NCI-H748 (cell line): ENCODE data around the gene DACT2.
"Not testable (repeated sequence)": the region's sequence is repeated elsewhere in the genome, so short reads cannot be mapped to it uniquely, and the experiment has no call there.

Experiments used
- DNase-seq: peaks from one replicate; lab custom pipeline; 2025; ENCODE audit not compliant: unreplicated experiment; lab: John Stamatoyannopoulos, UW

DACT2 gene

DNA sequence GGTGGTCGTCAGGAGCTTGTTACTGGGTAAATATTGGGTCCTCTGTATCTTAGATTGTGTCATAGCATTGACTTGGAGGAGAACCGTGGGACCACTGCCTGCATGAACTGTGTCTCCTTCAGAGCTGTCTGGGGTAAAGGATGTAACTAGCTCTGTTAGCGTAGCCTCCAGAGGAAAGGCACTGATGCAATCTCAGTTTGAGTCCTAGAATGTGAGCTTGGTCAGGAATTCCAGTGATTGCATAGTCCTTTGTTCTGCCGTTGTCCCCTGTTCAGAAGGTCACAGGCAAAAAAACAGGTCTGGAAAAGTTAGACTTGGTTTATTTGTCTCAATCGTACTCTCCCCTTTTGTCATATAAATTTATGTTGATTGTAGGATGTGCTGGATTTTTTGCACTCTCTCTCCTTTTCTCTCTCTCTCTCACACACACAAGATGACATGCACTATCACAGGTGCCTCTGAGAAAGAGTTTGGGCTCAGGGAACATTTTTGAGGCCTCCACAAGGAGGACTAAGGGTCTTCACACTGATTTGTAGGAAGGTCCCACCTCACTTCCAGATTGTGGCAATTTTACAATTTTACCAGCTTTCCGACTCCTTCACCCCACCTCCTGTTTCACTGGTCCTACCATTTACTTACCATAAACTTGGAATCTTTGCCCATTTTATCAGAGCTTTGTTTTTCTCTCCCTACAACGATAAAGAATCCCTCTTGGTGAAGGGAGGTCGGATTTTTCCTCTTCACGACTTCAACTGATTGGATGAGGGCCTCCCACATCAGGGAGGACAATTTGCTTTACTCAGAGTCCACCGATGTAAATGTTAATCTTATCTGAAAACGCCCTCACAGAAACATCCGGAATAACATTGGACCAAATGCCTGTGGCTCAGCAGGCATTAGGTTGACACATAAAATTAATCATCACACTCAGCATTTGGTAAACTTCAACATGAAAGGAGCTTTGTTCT is 7.0 kb upstream of the DACT2 start:
- no peak for DNase-seq

DNA sequence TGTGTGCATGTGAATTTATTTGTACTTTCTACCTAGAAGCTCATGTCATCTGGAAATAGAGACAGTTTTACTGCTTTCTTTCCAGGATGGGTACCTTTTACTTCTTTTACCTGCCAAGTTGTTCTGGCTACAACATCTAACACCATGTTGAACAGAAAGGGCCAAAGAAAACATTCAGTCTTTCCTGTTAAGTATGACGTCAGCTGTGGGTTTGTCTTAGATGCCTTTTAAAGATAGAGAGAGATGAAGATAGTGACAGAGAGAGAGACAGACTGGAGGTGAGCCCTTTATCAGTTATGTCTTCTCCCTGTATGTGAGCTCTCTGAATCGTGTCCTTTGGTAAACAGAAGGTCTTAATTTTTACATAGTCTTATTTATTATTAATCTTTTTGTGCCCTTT is 3.4 kb upstream of the DACT2 start:
- DNase-seq, result no peak

DNA sequence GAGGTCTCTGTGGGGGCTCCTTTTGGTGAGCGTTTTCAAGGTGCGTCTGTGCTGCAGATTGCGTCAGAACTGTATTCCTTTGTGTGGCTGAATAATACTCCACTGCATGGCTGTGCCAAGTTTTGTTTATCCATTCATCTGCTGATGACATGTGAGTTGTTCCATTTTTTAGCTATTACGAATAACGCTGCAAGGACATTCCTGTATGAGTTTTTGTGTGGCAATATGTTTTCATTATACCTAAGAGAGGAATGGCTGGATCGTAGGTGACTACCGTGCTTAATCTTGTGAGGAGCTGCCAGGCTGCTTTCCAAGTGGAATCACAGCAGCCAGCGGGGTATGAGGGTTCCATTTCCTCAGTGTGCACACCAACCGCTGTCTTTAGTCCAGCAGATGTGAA is 1.1 kb upstream of the DACT2 start:
- no peak for DNase-seq

DNA sequence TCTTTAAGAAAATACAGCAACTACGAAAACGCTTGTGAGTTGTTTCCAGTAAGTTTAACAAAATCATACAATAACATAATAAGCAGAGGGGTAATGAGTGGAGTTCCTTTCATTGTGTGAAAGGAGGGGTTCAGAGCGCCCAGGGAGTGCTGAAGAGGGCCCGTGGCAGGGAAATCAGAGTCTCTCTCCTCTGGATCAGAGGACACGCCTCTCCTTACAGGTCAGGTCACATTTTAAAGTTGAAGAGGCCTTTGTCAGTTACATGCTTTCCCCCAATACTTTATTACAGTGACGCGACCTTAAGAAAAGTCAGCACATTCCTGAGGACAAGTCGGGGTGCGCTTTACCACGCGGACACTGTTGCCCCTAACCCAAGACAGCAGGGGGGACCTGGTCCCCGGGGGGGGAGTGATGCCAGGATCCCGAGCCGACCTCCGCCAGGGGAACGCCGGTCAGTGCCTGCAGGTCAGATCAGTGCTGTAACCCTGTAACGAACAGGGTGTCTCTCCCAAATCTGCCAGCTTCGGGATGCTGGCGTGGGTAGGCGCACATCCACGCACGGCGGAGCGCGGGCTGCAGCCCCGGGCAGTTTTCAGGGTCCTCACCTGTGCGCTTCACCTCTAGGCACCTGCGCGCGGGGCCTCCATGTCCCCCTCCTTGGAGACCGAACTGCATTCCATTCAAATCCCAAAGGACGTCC is 848 bp downstream of the DACT2 start:
- no peak for DNase-seq

DNA sequence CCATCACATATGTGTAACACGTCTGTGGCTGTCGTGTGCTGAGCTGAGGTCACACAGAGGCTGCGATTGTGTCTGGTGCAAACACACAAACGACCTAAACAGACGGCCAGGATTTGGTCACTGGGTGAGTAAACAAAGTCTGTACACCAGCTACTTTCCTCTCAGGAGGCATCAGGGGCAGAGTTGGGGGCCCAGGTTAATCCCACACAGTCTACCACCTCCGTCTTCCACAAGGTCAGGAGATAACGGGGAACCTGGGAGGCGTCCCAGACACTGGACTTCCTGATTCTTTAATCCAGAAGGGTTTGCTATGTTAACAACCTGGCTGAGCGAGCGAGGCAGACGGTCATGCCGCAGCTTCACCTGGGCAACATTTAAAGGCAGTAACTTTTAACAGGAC is 1.5 kb downstream of the DACT2 start:
- DNase-seq, result no peak

DNA sequence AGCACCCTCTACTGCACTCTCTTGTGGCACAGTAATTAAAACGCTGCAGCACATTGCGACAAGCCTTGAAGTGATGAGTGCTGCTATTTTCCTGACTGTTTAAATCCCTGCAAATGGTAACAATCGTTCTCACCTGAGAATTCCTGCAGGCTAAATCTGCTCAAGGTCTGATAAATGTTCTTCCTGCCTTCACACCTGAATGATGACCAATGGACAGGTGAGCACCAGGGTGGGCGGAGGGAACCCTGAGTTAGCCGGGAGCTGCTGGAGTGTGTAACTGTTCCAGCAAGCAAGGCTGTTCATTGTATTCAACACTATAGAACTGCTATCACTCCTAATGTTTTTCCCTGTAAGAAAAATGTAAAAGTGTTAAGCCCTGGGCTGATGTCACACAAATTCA is 4.0 kb downstream of the DACT2 start:
- DNase-seq, result no peak

DNA sequence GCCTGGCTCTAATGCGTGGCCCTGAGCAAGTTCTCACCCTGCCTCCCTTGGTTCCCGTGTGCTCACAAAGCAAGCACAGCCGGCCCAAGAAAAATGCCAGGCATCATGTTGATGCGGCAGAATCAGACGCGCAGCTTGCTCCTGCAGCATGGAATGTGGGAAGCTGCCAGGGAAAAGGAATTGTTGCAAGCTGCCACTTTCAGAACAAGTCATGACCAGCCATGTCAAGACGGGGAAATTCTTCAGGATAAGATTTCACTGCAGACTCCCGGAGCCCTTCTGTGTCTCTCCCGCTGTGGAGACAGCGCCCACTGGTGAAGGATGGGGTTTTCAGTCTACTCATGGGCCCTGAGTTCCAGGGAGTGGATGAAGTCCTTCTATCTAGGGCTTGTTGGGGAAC is 4.6 kb downstream of the DACT2 start:
- DNase-seq, result no peak

DNA sequence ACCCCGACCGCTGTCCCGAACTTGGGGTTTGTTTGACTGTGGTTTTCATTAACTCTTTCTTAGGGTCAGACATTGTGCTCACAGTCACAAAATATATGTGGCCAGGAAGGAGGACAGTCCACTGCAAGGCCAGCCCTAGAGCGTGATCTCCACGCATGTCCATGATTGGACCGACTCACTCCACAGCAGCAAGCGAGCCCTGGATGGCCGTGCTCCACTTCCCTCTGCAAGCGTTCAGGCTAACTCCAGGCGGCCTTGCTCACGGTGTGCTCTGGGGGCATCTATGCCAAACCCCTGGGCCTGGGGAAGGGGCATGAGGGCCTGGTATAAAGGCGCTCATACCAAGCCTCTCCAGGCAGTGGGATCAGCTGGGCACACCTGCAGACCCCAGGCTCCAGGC is 5.6 kb downstream of the DACT2 start:
- no peak for DNase-seq

DNA sequence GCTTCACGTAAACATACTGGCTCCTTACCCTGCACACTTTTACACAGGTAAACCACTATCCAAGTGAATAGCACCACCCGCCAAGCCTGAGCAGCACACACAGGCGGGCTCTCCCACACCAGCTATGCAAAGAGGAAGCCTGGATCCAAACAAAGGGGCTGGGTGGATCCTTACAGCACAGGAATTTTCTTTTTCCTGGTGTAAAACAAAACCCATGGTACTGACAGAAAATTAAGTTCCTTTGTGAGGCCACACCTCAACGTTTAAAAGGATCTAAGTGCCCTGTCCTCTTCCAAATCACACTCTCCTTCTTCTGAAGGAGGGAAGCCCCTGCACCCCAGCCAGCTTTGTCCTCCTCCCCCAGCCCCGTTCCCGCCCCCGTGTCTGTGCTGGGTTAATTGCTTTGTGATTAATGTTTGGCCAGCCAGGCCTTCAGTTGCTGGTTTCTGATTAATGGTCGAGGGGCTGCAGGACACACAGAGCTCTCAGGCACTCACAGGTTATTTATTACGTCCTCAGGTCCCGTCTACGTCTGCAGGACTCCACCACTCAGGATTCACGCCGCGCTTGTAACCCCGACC is 6.1 kb downstream of the DACT2 start:
- peak; percentile 33 for DNase-seq

DNA sequence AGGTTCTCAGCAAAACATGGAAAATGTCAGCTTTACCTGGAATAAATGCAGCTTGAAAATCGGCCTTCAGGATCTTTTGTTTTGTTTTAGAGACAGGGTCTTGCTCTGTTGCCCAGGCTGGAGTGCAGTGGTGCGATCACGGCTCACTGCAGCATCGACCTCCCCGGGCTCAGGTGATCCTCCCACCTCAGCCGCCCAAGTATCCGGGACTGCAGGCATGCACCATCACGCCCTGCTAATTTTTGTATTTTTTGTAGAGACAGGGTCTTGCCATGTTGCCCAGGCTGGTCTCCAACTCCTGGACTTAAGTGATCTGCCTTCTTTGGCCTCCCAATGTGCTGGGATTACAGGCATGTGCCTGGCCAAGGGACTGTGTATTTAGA is 7.5 kb downstream of the DACT2 start:
- not testable (repeated sequence) for DNase-seq

DNA sequence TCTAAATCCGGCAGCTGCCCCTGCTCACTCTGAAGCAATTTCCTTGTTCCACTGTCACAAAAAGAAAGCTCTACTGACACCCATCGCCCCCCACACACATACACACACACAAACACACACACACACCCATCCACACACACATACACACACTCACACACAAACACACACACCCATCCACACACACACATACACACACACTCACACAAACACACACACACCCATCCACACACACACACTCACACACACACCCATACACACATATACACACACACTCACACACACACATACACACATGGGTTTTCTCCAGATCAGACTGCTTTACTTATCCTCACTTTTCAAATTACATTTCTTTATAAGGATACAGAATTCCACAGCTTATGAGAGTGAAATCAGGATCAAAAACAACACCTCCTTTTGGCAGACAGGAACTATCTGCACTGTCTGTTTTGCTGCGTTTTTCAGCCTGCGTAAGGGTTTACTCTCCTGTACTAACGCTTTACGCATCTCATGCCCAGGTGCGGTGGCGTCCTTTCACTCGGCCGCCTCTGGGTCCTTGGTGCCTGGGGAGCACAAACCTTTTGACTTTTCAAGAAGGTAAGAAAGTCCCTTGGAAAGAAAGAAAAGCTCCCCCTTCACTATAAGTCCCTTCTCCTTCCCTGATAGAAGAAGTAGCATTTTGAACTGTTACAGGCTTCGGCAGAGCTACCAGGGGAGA is 8.0 kb downstream of the DACT2 start:
- no peak for DNase-seq

DNA sequence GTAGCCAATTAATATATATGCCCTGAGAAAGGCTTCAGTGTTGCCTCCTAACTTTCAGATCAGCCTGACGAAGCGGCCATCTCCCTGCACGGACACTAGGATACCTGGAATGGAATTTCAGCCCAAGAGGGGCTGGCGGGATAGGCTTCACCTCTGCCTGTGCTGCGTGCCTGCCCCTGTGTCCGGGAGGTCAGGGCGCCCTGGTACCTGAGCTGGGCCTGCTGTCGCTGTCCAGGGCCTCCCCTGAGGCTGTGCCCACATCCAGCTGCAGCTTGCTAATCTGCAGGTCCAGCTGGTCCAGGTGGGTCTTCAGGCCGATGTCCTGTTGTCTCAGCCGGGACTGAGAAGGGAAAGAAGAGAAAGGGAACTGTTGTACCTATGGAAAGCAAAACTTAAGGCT is 8.6 kb downstream of the DACT2 start:
- no peak for DNase-seq

DNA sequence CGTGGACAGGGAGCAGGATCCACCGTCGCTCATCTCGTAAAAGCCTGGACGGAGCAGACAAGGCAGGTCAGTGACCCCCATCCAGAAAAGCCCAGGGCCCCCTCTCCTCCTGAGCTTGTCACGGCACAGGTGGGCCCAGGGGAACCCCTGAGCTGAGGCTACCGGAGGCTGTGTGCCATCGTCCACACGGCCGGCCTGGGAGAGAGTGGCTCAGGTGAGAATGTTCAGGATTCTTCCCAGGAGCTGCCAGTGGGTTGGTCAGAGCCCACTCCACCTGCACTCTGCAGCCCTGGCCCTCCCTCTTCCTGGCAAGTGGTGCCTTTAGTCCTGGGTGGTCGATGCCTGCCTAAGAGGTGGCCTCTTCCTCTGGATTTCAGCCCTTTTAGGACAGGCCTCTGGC is 9.2 kb downstream of the DACT2 start:
- no peak for DNase-seq

DNA sequence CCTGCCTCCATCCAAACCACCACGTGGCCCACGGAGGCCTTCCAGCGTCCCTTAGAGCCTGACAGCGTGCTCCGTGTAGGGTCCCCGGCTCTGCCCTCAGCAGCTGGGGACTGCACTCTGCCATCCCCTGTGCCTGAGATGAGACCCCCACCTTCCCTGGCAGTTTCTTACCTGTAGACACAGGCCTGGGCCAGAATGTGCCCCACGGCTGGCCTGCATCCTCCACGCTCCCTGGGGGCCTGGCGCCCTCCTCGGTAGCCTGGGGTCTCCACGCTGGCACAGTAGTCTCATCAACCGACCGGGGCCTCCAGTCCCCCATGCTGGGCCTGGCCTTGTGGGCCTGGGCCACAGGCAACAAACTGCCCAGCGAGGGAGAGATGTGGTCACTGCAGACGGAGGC is 9.6 kb downstream of the DACT2 start:
- no peak for DNase-seq

DNA sequence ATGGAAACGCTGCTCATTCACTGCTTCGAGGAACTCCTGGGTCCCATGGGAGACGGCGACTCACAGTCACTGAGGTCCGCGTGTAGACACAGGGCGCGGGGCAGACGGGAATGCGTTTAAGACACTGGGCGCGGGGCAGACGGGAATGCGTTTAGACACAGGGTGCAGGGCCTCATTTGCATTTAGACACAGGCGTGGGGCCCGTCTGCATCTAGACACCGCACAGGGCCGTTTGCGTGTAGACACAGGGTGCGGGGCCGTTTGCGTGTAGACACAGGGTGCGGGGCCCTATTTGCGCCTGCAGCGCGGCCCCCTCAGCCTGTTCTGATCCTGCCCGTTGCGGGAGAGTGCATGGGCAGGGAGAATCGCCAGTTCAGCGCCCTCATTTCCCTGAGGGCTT is 10.4 kb downstream of the DACT2 start:
- DNase-seq, result no peak

DNA sequence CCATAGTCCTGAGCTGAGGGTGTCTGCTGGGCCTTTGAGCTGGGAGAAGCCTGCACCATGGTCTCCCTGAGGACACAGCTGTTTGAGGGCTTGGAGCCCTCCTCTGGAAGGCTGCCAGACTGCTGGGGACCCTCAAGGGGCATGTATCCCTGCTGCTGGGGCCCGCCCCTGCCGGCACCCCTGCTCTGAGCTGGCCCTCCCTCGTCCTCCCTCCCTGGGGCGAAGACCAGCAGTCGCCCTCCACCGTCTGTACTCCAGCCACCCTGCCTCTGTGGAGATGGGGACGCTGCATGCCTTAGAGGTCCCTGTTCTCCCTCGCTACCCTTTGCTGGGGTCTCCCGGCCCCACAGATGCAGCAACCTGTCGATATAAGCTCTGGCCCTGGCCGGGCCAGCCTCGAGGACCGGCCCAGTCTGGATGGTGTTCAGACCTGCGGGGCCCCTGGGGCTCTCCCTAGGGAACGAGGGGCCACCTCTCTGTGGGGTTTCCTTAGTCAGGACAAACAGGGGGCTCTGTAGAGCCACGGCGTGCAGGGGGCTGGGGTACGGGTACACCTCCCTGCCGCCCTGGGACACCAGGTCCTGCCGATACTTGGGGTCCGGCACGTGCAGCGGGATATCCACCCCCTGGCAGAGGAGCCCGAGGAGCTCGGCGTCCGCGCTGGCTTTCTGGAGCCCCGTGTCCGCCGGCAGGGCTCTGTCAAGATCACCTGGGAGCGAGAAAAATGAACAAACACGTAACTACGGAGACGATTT is 11.0 kb downstream of the DACT2 start:
- DNase-seq, result no peak

DNA sequence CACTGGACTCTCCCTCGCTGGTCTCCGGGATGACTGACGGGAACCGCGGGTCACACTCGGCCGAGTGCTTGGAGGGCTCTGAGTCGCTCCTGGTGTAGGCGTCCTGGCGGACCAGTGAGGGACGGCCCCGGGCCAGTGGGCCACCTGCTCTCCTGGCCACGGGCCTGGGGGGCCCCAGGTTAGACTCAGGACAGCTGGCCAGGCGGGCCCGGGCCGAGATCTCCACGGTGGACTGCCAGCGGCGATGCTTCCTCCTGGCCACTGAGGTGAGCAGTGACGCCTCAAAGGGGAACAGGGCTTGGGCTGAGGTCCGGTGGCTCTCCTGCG is 11.9 kb downstream of the DACT2 start:
- no peak for DNase-seq

DNA sequence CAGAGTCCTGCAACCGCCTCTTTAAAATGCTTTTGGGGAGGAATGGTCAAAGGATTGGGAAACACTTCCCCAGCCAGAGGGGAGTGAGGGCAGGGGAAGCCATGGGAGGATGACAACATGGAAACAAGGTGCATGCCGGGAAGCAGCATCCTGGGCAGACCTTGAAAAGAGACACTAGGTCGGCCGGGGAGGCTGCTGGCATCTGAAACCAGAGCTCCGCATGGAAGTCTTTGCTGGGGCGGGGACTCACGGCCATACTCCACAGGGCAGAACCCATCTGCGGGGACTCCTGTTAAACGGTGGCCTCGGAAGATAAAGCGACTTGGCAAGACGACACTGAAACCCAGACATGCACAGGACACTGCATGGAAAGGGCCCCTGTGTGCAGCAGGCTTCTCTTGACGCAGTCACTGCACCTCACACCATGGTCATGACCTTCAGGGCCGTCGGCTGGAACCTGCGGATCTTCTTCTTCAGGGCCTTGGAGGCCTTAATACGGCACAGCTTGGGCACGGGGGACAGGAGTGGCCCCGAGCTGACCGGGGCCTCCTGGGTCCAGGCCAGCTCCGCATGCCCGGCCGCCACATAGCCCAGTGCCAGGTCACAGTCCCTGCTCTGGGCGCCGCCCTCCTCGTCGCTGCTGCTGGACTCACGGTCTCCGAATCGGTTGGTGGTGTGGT is 12.4 kb downstream of the DACT2 start:
- no peak for DNase-seq

DNA sequence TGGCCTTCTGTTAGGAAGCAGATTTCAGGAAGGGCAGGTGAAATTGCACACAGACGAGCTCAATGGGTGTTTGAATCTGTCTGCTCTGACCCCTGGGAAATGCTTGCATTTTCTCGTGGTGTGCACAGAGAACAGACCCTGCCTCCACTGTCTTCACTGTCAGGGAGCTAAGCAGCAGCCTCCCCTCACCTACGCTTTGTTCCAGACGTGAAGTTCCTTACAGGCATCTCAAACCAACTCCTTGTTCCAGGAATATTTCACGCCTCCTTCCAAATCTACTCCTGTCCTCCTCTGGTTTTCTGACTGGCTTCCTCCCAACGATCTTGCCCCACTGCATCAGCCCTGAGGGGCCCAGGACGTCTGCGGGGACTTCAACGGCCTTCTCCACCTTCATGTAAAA is 13.7 kb downstream of the DACT2 start:
- no peak for DNase-seq

DNA sequence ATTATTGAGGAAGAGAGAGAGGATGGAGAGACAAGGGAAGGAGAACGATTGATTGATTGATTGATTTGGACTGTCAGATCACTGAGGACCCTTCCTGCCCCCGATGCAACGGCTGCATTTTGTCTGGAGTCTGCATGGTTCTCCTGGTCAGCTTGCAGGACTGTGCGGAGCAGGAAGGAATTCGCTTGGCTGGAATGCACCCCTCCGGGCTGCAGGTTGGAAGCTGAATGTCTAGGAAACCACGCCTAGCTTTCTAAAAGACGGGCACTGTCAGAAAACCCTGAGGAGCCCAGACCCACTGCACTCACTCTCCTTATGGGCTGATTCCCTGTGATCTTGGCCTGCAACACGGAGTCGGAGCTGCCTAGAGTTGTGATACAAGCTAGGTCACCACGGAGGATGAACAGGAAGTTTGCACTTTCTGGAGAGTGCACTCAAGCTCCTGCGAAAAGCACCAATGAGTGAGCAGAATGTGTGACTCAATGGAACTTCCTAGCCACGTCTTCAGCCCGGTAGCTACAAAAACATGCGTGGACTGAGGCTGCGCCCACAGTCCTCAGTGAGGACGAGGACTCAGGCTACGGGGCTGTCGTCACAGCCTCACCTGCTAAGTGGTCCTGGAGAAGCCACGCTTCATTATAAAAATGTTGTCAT is 14.4 kb downstream of the DACT2 start:
- no peak for DNase-seq
